H9 (cell line): ENCODE data around the gene NEDD4L. TPM values are rescaled to one million over a fixed set of nuclear protein-coding genes. Genes with fewer than 3 reads are reported as not detected.

Source experiments
- DNase-seq: peaks from one replicate; pipeline ENCODE4 v3.0.0-alpha.2; 2017
- H2AFZ ChIP-seq: one replicate; pipeline ENCODE4 v1.6.1; 2013; ENCODE audit warnings: mild to moderate bottlenecking, low read length, control low read depth, moderate library complexity
- H2AK5ac ChIP-seq: 2 replicates; pipeline ENCODE4 v1.6.1; 2013; ENCODE audit warnings: low read length, control low read depth, mixed read lengths; ENCODE audit not compliant: insufficient read length
- H2BK120ac ChIP-seq: one replicate; pipeline ENCODE4 v1.6.1; 2013; ENCODE audit warnings: low read depth, mild to moderate bottlenecking, low read length, control low read depth, inconsistent platforms; ENCODE audit not compliant: poor library complexity, severe bottlenecking
- H2BK12ac ChIP-seq: 2 replicates; pipeline ENCODE4 v1.6.1; 2013; ENCODE audit warnings: low read length, control low read depth, mixed read lengths, low read depth; ENCODE audit not compliant: insufficient read length
- H2BK15ac ChIP-seq: 2 replicates; pipeline ENCODE4 v1.6.1; 2013; ENCODE audit warnings: low read depth, low read length, control low read depth
- H2BK20ac ChIP-seq: one replicate; pipeline ENCODE4 v1.6.1; 2013; ENCODE audit warnings: low read depth, mild to moderate bottlenecking, low read length, control low read depth, inconsistent platforms; ENCODE audit not compliant: poor library complexity, severe bottlenecking
- H2BK5ac ChIP-seq: 2 replicates; pipeline ENCODE4 v1.6.1; 2013; ENCODE audit warnings: low read length, control low read depth, mixed read lengths; ENCODE audit not compliant: insufficient read length
- H3K14ac ChIP-seq: 2 replicates; pipeline ENCODE4 v1.6.1; 2013; ENCODE audit warnings: low read length, control low read depth; ENCODE audit not compliant: insufficient read depth
- H3K18ac ChIP-seq: 2 replicates; pipeline ENCODE4 v1.6.1; 2013; ENCODE audit warnings: low read depth, mild to moderate bottlenecking, mixed read lengths, low read length, control low read depth; ENCODE audit not compliant: insufficient read length
- H3K23ac ChIP-seq: 2 replicates; pipeline ENCODE4 v1.6.1; 2013; ENCODE audit warnings: low read length, control low read depth, mixed read lengths, low read depth; ENCODE audit not compliant: insufficient read length
- H3K23me2 ChIP-seq: 2 replicates; pipeline ENCODE4 v1.6.1; 2013; ENCODE audit warnings: low read depth, mild to moderate bottlenecking, mixed read lengths, low read length, control low read depth; ENCODE audit not compliant: insufficient read length, poor library complexity, severe bottlenecking
- H3K27ac ChIP-seq: 2 replicates; pipeline ENCODE4 v1.5.1; 2013; ENCODE audit warnings: low read length, control low read depth, mixed read lengths, low read depth; ENCODE audit not compliant: insufficient read length
- H3K27me3 ChIP-seq: 2 replicates; pipeline ENCODE4 v1.6.1; 2013; ENCODE audit warnings: low read length, control low read depth, inconsistent platforms; ENCODE audit not compliant: insufficient read depth
- H3K4ac ChIP-seq: 2 replicates; pipeline ENCODE4 v1.6.1; 2013; ENCODE audit warnings: low read depth, mild to moderate bottlenecking, control low read depth, inconsistent platforms, low read length, moderate library complexity
- H3K4me1 ChIP-seq: 2 replicates; pipeline ENCODE4 v1.6.1; 2013; ENCODE audit warnings: low read length, control low read depth, inconsistent platforms; ENCODE audit not compliant: insufficient read depth
- H3K4me2 ChIP-seq: 2 replicates; pipeline ENCODE4 v1.6.1; 2013; ENCODE audit warnings: low read length, control low read depth, mixed read lengths; ENCODE audit not compliant: insufficient read length, insufficient read depth
- H3K56ac ChIP-seq: 2 replicates; pipeline ENCODE4 v1.6.1; 2013; ENCODE audit warnings: low read depth, mild to moderate bottlenecking, mixed read lengths, low read length, control low read depth; ENCODE audit not compliant: insufficient read length
- H3K79me1 ChIP-seq: 2 replicates; pipeline ENCODE4 v1.6.1; 2013; ENCODE audit warnings: low read depth, mild to moderate bottlenecking, moderate library complexity, low read length, control low read depth, inconsistent platforms; ENCODE audit not compliant: insufficient read depth, poor library complexity, severe bottlenecking
- H3K79me2 ChIP-seq: 2 replicates; pipeline ENCODE4 v1.6.1; 2013; ENCODE audit warnings: low read length, control low read depth, inconsistent platforms; ENCODE audit not compliant: insufficient read depth
- H3K9ac ChIP-seq: 2 replicates; pipeline ENCODE4 v1.6.1; 2013; ENCODE audit warnings: low read length, control low read depth, mixed read lengths; ENCODE audit not compliant: insufficient read length; ENCODE audit errors: extremely low read depth
- H3K9me3 ChIP-seq: one replicate; pipeline ENCODE4 v1.6.1; 2013; ENCODE audit warnings: low read depth, low read length, inconsistent platforms; ENCODE audit not compliant: control insufficient read depth
- H3T11ph ChIP-seq: one replicate; pipeline ENCODE4 v1.6.1; 2013; ENCODE audit warnings: mild to moderate bottlenecking, low read length, control low read depth, inconsistent platforms
- H4K20me1 ChIP-seq: one replicate; pipeline ENCODE4 v1.6.1; 2013; ENCODE audit not compliant: control insufficient read depth, insufficient read length, insufficient read depth
- H4K5ac ChIP-seq: 2 replicates; pipeline ENCODE4 v1.6.1; 2013; ENCODE audit warnings: low read depth, mild to moderate bottlenecking, mixed read lengths, low read length, control low read depth; ENCODE audit not compliant: insufficient read length
- H4K8ac ChIP-seq: replicated peaks from 2 replicates; pipeline ENCODE4 v1.6.1; 2013; ENCODE audit warnings: low read length, control low read depth, mixed read lengths, low read depth; ENCODE audit not compliant: insufficient read length
- H4K91ac ChIP-seq: 2 replicates; pipeline ENCODE4 v1.6.1; 2013; ENCODE audit warnings: low read depth, mild to moderate bottlenecking, moderate library complexity, mixed read lengths, low read length, control low read depth; ENCODE audit not compliant: insufficient read length
- H3K27ac Mint-ChIP-seq, 3 experiments: 2 replicates in 2 of 3; 3 replicates in 1 of 3; pipeline ENCODE4 v1.8.0; 2020 to 2021; ENCODE audit warnings: mixed read lengths in 3 of 3, mild to moderate bottlenecking in 1 of 3, moderate library complexity in 1 of 3
- H3K27me3 Mint-ChIP-seq: 2 replicates; pipeline ENCODE4 v1.8.0; 2021; ENCODE audit warnings: low read depth, mild to moderate bottlenecking, moderate library complexity, mixed read lengths
- H3K36me3 Mint-ChIP-seq, 3 experiments: 2 replicates in 2 of 3; 3 replicates in 1 of 3; pipeline ENCODE4 v1.8.0; 2020 to 2021; ENCODE audit warnings: low read depth in 3 of 3, mixed read lengths in 3 of 3; ENCODE audit not compliant: insufficient read depth in 1 of 3
- H3K4me1 Mint-ChIP-seq, 2 experiments: 2 replicates each; pipeline ENCODE4 v1.8.0; 2020; ENCODE audit warnings: mixed read lengths in 2 of 2
- H3K4me3 Mint-ChIP-seq, 2 experiments: 2 replicates in 1 of 2; 3 replicates in 1 of 2; pipeline ENCODE4 v1.8.0; 2020 to 2021; ENCODE audit warnings: mild to moderate bottlenecking in 2 of 2, mixed read lengths in 2 of 2, moderate library complexity in 1 of 2
- H3K9me3 Mint-ChIP-seq, 2 experiments: 2 replicates in 1 of 2; 3 replicates in 1 of 2; pipeline ENCODE4 v1.8.0; 2020; ENCODE audit warnings: mild to moderate bottlenecking in 2 of 2, mixed read lengths in 2 of 2, moderate library complexity in 1 of 2
- WGBS: extraction: QIAGEN DNeasy Blood & Tissue Kit; methylation state at CpG from one replicate; pipeline ENCODE4 v1.1.7; 2013; ENCODE audit warnings: missing lambda C conversion rate, low lambda C conversion rate, mixed read lengths; ENCODE audit not compliant: insufficient read length; ENCODE audit errors: extremely low coverage; 5-methylcytosine and 5-hydroxymethylcytosine counted together
- total RNA-seq: library from RNA; stranded (reverse); gene quantifications from 2 replicates; pipeline ENCODE4 v1.2.1, GENCODE V29; 2021
- TF ChIP-seq, protein P1 (sequence below): fragments of 200-600 bp; sonication (generic); conservative IDR thresholded peaks from 3 replicates; pipeline ENCODE4 v1.8.0; 2021; ENCODE audit warnings: antibody characterized with exemption, mild to moderate bottlenecking

Gene NEDD4L
- total RNA-seq, 1 experiment from 2014 or later: 76.3 TPM

DNA sequence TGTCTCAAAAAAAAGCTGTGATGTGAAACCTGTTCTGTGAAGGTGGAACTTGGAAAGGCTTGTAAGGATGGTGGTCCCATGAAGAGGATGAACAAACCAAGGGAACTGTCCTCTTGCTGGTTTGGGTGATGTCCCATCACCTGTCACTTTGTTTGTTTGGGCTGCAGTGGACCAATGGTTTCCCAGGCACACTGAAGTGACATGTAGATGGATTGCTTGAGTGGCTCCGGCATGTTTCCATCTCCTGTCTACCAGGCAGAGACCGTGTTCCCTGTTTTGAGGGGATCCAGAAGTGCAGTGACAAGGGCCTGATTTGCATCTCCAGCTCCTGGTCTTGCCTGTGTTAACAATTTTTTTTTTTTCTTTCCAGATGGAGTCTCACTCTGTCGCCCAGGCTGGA, 8.9 kb downstream of the NEDD4L start:
- Mint-ChIP-seq H3K36me3 (peaks cover 2 to 9% (median 9%) of the 10 kb centered on the region in 3 experiments), H3K9me3 (no peaks in the 10 kb centered on the region), H3K4me3 (no peak overlapping the region), H3K4me1 (peaks cover 34 to 37% of the 10 kb centered on the region in 2 experiments), H3K27me3 (no peaks in the 10 kb centered on the region), H3K27ac (no peak overlapping the region; a peak in 1 of 7 replicates)
- Histone ChIP-seq H3K9me3 (no peaks in the 10 kb centered on the region), H2BK5ac (no peak overlapping the region), H3K9ac (no peak overlapping the region), H3K4me2 (no peak overlapping the region), H3K79me2 (peaks cover 19% of the 10 kb centered on the region; the same call in 1 of the 2 replicates), H3K56ac (no peak overlapping the region), H3K4ac (no peak overlapping the region), H2AFZ (no peak overlapping the region), H4K91ac (no peak overlapping the region), H3K27ac (no peak overlapping the region), H4K5ac (no peak overlapping the region), H2BK12ac (no peak overlapping the region), H2BK20ac (no peak overlapping the region), H3T11ph (no peak overlapping the region), H4K20me1 (no peaks in the 10 kb centered on the region), H2BK15ac (no peak overlapping the region), H2BK120ac (no peak overlapping the region), H3K4me1 (peaks cover 4% of the 10 kb centered on the region; the same call in 1 of the 2 replicates), H3K18ac (no peak overlapping the region), H3K23me2 (no peaks in the 10 kb centered on the region), H4K8ac (no peak overlapping the region), H2AK5ac (no peak overlapping the region), H3K79me1 (peaks cover 3% of the 10 kb centered on the region), H3K14ac (no peak overlapping the region), H3K23ac (no peak overlapping the region), H3K27me3 (no peaks in the 10 kb centered on the region)
- TF ChIP-seq, protein P1, sequence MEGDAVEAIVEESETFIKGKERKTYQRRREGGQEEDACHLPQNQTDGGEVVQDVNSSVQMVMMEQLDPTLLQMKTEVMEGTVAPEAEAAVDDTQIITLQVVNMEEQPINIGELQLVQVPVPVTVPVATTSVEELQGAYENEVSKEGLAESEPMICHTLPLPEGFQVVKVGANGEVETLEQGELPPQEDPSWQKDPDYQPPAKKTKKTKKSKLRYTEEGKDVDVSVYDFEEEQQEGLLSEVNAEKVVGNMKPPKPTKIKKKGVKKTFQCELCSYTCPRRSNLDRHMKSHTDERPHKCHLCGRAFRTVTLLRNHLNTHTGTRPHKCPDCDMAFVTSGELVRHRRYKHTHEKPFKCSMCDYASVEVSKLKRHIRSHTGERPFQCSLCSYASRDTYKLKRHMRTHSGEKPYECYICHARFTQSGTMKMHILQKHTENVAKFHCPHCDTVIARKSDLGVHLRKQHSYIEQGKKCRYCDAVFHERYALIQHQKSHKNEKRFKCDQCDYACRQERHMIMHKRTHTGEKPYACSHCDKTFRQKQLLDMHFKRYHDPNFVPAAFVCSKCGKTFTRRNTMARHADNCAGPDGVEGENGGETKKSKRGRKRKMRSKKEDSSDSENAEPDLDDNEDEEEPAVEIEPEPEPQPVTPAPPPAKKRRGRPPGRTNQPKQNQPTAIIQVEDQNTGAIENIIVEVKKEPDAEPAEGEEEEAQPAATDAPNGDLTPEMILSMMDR: no peak
- no CpG with 5 or more reads among the region's 3 CpGs for WGBS
- DNase-seq: no peak
